HT-29 (cell line): ENCODE data around the gene ALPL. TPM values are rescaled to one million over a fixed set of nuclear protein-coding genes. Genes with fewer than 3 reads are reported as not detected.
A peak's percentile ranks its signal among the peaks of the same experiment; 100 is the strongest.
"Not testable (repeated sequence)": the region's sequence is repeated elsewhere in the genome, so short reads cannot be mapped to it uniquely, and the experiment has no call there.

Experiments
- DNase-seq: peaks from one replicate; pipeline ENCODE4 v3.0.0-alpha.2; 2015; ENCODE audit warnings: low spot score
- total RNA-seq: library from RNA; depleted of rRNA; stranded (reverse); fragments of >200 nt; shearing (Covaris generic); gene quantifications from 2 replicates; pipeline ENCODE4 v1.2.3, GENCODE V29; 2014

Gene ALPL
- total RNA-seq, 1 experiment from 2014 or later = not detected

DNA sequence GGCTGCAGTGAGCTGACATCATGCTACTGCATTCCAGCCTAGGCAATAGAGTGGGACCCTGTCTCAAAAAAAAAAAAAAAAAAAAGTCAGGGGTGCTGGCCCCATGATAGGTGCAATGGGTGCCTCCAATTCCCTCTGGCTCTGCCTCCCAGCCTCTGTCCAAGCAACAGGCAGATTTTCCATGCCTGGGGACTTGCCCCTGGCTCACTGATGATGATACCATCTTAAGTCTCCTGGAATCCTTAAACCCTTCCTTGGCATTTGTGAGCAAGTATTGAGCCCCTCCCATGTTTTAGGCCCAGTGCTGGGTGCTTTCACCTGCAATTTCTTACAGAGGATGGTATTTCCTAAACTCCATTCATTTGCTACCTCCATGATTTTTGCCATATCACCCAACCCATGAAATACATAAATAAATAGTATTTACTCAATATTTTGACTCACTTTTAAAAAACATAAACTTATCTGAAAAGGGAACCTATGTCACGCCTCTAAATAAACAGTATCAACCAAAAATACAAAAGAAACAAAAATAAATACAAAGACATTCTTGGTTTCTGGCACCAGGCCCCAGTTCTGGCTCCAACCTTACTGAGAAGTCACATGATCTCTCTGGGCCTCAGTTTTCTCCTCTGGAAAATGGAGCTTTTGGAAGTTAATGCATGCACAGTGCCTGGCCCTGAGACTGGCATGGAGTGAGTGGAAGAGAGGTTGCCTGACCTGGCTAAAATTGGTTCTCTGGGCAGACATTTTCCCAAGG is 1.5 kb upstream of the ALPL start:
- no peak for DNase-seq

DNA sequence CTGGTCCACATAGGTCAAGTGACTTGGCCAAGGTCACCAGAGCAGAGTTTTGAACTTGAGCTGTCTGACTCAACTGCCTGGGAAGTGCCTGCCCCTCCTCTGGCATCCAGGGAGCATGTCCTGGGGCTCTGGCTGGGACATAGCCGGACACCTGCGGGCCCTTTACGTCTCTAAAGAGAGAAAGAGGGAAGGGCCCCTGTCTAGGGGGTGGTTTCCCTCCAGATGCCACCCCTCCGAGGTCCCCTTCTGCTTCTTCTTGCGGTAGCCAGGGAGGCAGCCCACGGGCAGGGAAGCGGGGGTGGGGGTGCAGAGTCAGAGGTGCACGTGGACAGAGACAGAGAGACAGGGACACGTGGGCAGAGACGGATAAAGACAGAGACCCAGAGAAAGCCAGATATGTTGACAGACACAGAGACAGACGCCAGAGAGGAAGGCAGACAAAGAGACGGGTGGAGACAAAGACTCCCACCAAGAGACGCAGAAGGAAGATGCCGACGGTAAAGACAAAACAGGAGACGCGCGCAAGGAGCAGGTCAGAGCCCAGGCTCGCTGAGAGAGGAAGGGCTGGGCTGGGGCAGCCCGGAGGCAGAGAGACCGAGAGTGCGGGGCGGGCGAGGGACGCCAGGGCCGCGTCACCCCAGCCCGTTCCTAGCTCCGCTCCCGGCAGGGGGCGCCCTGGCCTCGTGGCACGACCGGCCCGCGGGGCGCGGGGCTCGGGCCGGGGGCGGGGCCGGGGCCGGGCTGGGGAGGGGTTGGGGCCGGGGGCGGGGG is 458 bp upstream of the ALPL start:
- DNase-seq = peak; percentile 4

DNA sequence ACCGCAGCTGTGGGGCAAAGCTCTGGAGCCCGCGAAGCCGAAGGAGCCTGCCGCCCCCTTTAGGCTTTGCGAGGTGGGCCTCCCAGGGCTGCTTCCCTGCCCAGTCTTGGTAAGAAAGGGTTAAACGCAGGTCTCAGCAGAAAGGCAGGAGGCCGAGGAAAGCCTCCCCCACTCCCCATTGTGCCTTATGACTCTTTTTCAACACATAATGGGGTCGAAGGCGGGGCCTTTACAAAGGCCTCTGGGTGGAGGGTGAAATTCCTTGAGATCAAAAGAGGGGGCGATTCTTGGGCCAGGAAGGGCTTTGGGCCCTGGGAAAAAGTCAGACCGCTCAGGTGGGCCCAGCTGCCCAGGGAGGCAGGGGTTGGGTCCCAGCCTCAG is 880 bp downstream of the ALPL start:
- no peak for DNase-seq

DNA sequence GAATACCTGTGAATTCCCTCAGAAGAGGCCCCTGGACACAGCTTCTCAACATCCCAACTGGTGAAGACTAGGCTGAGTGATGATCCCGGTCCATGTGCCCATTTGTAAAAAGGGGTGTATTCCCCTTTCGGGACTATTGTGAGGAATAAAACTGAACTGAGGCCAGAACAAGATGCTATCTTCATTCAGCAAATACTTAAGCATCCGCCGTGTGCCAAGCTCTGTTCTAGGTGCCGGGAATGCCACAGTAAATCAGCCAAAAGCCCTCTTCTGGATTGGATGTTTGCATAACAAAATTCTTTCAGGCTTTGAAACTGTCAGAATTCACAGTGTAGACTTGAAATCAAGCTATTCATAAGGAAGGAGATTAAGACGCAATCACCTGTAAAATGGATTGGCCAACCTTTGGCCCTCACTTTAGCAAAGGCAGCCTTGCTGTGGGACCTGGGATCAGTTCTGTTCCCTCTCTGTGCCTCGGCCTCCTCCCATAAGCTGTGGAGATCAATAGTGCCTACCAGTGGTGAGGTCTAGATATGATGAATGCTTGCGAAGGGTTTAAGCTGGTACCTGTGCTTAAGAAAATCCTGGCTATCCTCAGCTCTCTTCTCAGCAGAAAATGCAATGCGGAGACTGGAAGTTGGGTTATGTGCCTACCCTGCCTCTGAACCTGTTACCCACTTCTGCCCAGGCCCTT is 1.8 kb downstream of the ALPL start:
- DNase-seq = peak; percentile 27

DNA sequence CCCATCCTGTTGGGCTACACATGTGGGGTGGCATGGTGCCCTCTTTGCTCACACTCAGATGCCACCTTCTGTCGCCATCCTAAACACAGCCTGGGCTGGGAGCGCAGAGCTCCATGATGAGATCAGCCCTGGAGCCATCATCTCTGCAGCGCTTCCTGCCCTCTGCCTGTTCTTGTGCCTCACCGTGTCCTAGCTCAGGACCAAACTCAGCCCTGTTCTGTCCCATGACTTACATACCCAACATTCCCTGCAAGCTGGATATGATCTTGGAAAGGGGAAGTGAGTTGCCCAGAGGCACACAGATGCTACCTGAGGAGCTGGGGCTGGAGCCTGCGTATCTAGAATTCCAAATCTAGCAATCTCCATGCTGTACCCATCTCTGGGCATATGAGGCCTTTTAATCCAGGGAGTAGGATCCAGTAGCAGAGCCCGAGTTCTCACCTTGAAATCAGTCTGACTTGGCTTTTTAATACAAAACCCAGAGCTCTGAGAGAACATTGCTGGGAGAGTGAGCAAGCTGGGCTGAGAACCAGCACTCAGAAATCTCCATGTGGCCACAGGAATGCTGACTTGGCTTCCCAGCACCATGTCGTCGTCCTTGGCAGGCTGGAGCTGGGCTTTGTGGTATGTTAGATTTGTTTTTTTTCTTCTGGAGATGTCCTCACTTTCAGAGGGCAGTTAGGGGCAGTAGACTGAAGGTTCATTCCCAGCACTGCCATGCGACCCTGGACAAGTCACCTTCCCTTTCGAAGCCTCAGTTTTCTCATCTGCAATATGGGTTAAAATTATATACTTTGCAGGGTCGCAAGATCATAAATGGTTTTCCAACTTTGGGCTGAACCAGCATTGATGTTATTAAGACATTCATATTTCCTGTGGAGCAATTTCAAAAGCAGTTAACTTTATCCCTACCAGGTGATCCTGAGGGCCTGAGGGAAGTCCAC is 2.6 kb downstream of the ALPL start:
- no peak for DNase-seq

DNA sequence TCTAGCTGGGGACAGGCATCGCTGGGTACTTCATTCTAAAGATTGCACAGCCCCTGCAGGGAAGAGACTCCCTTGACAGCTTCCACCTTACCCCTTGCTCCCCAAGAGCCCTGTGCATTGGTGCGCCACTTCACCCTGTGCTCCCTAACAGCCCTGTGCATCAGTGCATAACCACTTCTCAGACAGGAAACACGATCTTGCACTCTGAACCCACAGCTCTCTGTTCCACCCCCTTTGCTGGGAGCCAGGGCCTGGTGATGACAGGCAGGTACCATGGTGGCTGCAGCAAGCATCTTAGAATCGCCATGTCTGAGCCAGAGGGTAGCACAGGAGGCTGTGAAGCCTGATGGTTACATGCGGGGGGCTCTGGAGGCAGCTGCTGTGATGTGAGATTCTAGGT is 5.0 kb downstream of the ALPL start:
- DNase-seq = no peak

DNA sequence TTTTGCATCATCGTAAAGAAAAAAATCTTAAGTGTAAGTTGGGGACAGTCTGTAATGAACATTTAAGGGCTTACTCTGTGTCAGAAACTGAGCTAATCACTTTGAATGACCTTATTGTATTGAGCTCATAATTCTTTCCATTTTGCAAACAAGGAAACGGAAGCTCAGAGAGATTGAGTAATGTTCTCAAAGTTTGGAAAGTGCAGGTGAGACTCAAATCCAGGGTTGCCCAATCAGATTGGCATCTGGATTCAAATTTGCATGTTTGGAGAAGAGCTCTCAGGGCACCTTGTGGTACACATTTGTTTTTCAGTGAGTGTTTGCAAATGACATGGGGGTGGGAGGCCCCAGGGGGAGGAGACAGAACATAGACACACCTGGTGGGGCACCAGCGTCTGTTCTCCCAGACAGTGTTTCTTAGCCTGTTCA is 8.0 kb downstream of the ALPL start:
- no peak for DNase-seq

DNA sequence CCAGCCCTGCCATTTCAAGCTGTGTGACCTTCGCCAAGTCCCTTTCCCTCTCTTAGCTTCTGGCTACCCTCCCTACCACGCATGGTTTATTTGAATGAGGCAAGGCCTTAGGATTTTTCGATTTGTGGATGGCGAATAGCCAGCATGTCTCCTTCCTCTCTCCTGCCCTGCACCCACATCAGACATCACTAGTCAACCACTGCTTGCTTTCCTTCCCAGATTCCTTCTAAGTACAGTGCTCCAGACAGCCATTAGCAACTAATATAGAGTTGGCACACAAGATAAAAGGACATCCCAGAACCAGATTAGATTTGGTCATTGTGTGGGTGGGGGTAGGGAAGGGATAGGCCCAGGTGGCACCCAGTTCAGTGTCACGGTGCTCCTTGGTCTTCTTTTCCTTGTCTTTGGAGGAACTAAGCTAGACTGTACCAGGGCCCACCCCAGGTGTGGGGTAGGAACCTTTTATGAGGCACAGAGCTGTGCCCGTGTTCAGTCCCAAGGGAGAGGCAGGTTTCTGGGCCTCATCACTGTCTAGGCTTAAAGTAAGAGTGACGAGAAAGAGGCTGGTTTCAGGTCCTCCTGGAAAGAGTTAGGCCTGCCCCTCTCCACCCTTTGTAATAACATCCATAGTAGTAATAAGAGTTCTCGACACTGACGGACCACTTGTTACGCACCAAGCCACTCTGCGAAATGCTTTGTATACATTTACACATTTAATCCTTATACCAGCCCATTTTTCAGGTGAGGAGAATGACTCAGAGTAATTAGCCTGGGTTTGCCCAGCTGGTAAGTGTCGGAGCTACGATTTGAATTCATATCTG is 8.6 kb downstream of the ALPL start:
- no peak for DNase-seq

DNA sequence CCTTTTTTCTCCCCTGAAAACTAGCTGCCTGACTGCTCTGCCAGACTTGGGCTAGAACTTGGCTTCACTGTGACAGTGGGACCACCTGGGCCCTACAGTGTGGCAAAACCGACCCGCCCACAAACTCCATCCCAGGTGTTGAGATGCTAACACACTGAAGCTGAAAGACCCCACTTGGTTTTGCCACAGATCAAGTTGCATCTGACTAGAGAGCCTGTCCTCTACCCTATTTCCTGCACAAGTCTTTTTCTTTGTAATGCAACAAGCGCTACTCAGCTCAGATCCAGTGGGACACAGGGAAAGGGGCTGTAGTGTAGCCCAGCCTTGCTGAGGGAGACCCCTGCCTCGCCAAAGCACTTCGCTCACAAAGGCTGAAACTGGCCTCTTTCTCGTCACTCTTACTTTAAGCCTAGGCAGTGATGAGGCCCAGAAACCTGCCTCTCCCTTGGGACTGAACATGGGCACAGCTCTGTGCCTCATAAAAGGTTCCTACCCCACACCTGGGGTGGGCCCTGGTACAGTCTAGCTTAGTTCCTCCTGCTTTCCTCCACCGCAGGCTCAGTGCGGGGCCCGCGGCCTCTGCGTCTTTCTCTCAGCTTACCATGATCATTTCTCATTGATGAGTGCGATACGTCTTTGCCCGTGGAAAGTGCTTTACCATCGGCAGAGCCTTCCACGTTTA is 9.7 kb downstream of the ALPL start:
- no peak for DNase-seq

DNA sequence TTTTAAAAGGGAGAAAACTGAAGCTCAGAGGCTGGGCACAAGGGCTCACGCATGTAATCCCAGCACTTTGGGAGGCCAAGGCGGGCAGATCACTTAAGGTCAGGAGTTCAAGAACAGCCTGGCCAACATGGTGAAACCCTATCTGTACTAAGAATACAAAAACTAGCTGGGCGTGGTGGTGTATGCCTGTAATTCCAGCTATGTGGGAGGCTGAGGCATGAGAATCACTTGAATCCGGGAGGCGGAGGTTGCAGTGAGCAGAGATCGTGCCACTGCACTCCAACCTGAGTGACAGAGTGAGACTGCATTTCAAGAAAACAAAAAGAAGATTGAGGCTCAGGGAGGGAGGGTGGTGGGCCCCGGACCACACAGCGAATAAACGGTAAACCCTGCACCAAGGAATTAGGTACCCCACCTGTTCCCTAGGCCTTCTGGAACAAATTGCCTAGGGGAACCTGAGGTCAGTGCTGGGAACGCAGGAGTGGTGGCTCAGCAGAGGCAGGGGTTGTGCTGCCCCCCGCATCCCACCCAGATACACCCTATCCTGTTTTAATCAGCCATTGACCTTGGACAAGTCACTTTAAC is 10.4 kb downstream of the ALPL start:
- not testable (repeated sequence) for DNase-seq

DNA sequence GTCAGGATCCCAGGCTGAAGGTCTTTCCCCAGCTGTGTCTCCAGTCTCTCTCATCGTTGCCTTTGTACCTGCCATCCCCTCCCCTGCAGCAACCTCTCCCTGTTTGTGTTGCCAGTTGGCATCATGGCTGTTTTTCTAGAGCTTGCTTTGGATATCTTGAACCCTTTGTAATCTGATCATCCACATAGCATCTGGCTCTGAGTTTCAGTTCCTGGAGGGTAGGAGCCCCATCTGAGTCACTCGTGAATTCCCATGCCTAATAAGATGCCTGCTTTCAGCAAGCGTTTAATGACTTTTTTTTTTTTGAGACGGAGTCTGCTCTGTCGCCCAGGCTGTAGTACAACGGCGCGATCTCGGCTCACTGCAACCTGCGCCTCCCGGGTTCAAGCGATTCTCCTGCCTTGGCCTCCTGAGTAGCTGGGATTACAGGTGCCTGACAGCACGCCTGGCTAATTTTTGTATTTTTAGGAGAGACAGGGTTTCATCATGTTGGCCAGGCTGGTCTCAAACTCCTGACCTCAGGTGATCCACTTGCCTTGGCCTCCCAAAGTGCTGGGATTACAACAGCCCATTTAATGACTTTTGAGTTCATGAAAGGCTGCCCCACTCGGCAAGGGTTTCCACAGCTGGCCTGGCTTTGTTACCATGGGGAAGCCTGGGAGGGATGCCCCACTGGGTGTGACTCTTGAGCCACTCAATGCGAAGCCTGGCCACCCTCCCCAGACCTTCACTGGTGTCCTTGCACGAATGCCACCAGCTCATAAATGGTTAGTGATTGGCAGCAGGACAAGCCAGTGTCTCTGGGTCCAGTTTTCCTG is 11.9 kb downstream of the ALPL start:
- DNase-seq = no peak

DNA sequence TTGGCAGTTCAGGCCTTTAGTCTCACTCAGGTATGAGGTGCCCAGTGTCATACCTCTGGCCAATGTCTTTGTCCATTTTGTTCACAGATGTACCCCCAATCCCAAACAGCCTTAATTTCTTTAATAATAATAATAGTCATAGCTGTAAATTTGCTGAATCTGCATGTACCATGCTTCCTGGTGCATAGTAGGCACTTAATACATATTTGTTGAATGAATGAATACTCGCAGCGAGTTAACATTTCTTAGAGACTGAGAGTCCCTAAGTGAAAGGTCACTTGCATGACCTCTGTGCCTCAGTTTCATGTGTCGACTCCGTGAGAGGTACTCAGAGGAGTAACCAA is 12.5 kb downstream of the ALPL start:
- DNase-seq = no peak

DNA sequence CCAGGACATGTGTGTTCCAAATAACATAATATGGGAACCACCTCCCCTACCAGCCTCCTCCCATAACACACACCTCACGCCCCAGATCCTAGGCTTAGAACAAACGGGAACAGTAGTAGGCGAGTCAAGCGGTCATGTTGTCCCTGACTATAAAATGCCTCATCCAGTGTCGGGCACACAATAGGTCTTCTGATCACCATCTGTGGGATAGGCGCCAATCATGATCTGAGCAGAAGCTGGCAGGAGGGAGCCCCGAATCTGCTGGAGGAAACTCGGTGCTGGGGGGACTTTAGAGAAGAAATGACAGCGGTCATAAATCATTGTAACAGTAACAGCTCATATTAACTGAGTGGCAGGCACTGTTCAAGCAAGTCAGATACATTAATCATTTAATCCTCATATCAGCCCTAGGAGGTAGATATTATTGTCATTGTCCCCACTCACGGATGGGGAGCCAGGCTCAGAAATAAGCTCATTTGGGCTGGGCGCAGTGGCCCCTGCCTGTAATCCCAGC is 13.4 kb downstream of the ALPL start:
- DNase-seq = no peak

DNA sequence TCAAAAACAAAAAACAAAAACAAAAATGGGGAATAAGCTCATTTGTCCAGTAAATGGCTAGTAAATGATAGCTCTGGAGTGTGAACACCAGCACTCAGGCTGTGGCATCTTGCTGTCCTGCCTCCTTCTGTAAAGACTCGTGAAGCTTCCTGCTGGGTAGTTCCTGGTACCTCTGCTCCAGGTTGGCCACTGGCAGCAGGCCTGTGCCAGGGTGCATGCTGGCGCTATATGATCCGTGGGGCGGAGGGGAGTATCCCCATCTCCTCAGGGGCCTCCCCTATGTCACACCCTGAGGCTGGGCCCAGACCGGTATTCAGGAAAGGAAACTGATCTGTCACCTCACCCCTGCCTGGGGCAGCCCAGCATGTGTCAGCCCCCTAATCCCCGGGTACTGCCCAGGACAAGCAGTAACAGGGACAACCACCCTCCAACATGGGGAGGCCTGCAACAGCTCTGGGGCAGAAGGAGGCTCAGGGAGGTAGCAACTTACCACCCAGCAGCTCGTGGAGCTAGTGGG is 14.1 kb downstream of the ALPL start:
- DNase-seq = no peak

DNA sequence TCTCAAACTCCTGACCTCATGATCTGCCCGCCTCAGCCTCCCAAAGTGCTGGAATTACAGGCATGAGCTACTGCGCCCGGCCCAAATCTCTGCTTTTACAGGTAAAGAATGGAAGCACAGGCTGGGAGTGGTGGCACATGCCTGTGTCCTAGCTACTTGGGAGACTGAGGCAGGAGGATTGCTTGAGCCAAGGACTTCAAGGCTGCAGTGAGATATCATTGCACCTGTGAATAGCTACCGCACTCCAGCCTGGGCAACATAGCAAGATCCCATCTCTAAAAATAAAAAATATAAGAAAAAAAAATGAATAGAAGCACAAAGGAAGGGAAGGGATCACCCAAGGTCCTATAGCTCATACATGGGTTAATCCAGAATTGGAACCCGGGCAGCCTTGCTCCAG is 15.0 kb downstream of the ALPL start:
- no peak for DNase-seq

DNA sequence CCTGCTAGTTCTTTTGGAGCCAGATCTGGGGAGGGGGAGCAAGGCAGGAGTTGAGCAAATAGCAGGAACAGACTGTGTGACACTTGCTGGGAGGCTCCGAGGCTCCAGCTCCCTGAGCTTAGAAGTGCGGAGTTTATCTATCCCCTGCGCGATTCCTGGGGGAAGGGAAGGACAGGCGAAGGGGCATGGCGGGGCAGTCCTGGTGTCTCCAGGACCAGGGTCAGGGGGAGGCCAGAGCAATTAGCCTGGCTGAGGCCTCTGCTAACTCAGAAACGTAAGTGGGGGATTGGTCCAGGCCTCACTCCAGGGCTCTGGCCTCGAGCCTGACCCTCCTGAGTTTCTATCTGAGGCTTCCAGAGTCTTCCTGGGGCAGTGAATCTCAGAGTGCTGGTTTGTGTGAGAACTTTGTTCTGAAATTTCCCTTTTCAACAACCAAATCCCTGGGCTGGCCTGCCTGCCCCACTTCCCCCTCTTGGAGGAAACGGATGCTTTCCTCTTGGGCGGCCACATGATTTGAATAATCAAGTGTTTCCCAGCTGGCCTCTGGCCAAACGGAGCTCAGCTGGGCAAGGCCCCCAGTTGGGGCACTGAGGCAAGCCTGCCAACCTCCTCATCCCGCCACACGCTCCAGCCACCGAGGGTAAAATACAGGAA is 15.6 kb downstream of the ALPL start:
- no peak for DNase-seq

DNA sequence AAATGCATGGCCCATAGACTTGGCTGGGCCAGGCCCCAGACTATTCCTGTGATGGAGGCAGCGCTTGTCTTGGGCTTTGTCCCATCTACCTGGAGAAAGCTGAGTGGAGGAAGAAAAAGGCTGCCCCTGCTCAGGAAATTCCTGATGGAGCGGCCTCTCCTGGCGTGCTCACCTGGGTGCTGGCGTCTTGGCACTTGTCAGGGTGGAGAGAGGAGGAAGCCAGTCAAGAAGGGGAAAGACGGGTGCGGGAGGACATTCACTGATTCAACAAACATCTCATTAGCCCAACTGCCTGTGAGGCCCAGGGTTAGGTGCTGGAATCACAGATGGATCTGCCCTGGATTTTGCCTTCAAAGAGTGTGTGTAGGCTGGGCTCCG is 16.1 kb downstream of the ALPL start:
- no peak for DNase-seq

DNA sequence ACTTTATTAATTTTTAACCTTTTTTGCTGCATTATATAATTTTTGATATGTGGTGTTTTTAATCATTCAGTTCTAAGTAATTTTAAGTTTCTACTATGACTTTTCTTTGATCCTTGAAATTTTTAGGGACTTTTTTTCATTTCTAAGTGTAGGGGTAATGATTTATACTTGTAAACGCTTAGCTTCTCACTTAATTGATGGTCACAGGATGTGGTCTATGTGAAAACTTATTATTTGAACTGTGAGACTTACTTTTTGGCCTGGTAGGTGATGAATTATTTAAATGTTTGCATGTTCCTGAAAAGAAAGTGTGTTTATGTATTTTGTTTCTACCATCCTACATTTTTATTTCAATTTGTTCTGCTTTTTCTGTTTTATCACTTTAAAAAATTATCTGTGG is 17.2 kb downstream of the ALPL start:
- DNase-seq = no peak
